Coronary artery (tissue), 2 donors: Measurements from ENCODE around the gene FAM3C.

Experiments used
- DNase-seq: peaks from one replicate; pipeline ENCODE4 v3.0.0-alpha.2; 2017; ENCODE audit warnings: low spot score
- H3K27ac ChIP-seq, 2 donors: fragments of 200-600 bp; sonication (generic); one replicate each; pipeline ENCODE4 v1.5.1; 2016 to 2019
- H3K4me3 ChIP-seq: fragments of 200-600 bp; sonication (generic); 2 replicates; pipeline ENCODE4 v1.5.1; 2016; ENCODE audit warnings: mild to moderate bottlenecking, moderate library complexity
- TF ChIP-seq, protein P1 (sequence below): fragments of 200-600 bp; sonication (generic); IDR thresholded peaks from one replicate; pipeline ENCODE4 v1.5.1; 2019; ENCODE audit warnings: antibody characterized with exemption

FAM3C gene

DNA sequence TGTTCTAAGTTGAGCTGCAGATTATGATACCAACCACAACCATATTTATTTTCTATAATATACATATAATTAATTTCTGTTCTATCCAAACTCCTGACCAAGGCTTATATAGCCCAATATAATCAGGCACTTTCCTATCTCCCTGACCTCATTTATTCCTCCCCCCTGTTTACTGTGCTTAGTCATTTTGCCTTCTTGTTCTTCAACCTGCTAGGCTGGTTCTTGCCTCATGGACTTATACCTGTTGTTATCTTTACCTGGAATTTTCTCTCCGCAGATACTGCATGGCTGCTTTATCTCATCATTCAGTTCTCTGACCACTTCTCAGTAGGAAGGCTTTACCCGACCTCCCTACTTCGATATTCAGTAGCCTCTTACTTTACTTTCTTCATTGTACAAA lies 24.9 kb upstream of the FAM3C start:
- no peak for DNase-seq
- no peak overlapping the region for H3K27ac ChIP-seq
- TF ChIP-seq, protein P1, sequence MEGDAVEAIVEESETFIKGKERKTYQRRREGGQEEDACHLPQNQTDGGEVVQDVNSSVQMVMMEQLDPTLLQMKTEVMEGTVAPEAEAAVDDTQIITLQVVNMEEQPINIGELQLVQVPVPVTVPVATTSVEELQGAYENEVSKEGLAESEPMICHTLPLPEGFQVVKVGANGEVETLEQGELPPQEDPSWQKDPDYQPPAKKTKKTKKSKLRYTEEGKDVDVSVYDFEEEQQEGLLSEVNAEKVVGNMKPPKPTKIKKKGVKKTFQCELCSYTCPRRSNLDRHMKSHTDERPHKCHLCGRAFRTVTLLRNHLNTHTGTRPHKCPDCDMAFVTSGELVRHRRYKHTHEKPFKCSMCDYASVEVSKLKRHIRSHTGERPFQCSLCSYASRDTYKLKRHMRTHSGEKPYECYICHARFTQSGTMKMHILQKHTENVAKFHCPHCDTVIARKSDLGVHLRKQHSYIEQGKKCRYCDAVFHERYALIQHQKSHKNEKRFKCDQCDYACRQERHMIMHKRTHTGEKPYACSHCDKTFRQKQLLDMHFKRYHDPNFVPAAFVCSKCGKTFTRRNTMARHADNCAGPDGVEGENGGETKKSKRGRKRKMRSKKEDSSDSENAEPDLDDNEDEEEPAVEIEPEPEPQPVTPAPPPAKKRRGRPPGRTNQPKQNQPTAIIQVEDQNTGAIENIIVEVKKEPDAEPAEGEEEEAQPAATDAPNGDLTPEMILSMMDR, result no peak
- no peak overlapping the region for H3K4me3 ChIP-seq

DNA sequence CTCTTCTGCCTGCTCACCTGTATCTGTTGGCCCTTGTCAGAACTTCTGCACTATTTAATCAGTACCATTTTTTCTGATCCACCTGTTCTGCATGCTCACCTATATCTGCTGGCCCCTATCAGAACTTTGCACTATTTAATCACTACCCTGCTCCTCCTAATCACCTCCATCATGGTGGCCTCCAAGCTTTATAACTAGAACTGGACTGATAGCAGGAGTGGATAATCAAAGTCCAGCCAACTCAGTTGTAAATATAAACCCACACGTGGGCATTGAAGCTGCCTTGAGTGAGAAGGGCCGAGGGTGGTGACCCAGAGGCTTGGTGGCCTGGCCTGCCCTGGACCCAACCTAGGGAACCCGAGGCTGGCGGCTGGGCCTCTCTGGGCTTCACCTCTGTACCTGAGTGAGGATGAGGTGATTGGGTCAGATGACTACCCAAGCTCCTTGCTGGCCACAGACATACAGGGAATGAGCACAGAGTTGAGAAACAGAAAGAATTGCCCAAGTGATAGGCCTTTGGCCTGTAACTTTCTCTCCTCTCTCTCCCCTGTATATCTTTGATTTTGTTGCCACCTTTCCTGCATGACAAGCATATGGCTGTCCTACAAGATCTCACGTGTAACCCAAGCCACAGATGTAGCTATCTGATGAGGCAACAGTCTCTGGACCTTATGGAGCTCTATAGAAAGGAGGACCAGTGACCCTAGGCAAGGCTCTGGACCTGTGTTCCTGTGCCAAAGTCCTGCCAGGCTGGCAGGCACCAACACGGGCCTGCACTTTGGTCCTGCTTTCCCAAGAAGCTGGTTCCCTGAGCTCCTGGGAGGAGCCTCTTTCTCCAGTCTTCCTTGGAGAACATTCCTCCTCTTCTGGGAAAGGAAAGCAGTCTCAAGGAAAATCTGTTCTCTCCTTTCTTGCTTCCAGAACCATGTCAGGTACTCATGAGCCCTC lies 23.4 kb upstream of the FAM3C start:
- no peak for DNase-seq
- Histone ChIP-seq H3K27ac (no peak overlapping the region), H3K4me3 (no peak overlapping the region)
- TF ChIP-seq, protein P1, result no peak

DNA sequence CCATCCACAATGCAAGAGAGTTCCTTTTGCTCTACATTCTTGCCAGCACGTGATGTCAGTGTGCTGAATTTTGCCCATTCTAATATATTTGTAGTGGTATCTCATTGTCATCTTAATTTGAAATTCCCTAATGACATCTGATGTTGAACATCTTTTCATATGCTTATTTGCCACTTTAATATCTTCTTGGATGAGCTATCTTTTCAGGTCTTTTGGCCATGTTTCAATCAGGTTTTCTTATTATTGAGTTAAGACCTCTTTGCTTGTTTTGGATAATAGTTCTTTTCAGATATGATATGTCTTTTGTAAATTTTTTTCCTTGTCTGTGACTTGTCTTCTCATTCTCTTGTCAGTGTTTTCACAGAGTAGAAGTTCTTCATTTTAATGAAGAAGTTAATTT lies 20.4 kb upstream of the FAM3C start:
- Histone ChIP-seq H3K4me3 (no peak overlapping the region), H3K27ac (no peak overlapping the region)
- TF ChIP-seq, protein P1, result no peak
- no peak for DNase-seq

DNA sequence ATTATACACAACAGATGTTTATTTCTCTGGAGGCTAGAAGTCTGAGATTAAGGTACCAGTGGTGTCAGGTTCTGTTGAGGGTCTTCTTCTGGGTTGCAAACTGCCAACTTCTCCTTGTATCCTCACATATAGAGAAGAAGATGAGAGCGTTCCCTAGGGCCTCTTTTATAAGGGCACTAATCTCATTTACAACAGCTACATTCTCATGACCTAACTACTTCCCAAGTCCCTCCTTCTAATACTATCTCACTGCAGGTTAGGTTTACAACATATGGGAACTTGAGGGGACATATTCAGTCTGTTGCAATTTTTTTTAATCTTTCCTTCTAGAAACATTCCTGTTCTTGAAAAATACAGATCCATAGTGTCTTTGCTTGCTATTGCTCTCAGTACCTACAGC lies 18.3 kb upstream of the FAM3C start:
- no peak overlapping the region for H3K27ac ChIP-seq
- DNase-seq, result no peak
- no peak overlapping the region for H3K4me3 ChIP-seq
- TF ChIP-seq, protein P1, result no peak

DNA sequence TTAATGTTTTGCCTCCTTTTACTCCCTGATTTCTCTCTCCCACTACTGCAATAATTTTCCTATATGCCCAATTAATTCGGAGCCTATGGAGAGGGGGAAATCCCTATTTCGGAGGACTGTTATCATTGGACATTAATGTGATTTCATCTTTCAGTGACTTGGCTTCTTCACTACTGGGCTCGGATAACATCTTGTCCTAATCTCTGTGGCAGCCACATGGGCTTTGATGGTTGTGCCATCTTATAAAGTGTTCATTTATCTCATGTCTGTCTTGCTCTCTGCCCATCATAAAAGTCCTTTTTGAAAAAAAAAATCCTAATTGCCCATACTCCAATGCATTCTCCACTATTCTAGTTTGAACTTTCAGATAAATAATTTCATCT lies 15.5 kb upstream of the FAM3C start:
- TF ChIP-seq, protein P1, result no peak
- no peak overlapping the region for H3K4me3 ChIP-seq
- no peak for DNase-seq
- H3K27ac ChIP-seq, result no peak overlapping the region

DNA sequence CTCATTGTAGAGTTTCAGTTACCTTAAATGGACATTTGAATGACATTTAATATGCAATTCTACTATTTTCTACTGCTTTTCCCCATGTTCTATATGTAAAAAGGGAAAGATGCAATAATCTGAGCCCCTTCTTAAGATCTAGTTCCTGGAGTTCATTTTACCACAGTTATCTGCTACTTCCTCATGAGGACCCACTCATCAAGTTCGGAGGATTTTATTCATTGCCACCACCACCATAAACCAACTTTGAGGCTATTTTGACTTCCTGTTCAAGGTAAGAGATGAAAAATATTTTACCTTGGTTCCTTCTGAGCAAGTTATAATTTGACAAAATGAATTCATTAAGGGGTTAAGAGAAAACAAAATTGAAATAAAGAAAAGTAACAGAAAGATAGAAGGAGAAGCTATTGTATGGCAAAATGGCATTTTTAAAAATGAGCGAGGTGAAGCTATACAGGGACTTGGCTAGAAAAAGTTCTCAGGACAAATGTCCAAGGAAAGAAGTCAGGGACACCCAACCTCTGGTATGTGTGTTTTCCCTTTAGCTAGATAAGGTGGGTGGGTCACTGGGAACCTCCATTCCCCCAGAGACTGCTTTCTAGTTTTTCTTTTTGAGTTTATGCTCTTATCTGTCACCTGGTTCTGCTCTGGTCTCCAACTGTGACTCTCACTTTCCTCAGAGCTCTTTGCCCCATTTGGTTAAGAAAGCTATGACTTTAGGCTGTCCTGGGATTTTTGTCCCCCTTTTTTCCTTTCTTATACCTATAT lies 14.9 kb upstream of the FAM3C start:
- no peak overlapping the region for H3K27ac ChIP-seq
- no peak for DNase-seq
- TF ChIP-seq, protein P1, result no peak
- no peak overlapping the region for H3K4me3 ChIP-seq
